Activated CD8-positive, alpha-beta memory T cell treated with anti-CD3 and anti-CD28 coated beads, Interleukin-2, amount 50 U/mL, for 4 hours (primary cell): ENCODE data around the gene RPSA.
"Not testable (repeated sequence)": the region's sequence is repeated elsewhere in the genome, so short reads cannot be mapped to it uniquely, and the experiment has no call there.

Source experiments
- DNase-seq: peaks from one replicate; pipeline ENCODE4 v3.0.0-alpha.2; 2020

Gene RPSA

DNA sequence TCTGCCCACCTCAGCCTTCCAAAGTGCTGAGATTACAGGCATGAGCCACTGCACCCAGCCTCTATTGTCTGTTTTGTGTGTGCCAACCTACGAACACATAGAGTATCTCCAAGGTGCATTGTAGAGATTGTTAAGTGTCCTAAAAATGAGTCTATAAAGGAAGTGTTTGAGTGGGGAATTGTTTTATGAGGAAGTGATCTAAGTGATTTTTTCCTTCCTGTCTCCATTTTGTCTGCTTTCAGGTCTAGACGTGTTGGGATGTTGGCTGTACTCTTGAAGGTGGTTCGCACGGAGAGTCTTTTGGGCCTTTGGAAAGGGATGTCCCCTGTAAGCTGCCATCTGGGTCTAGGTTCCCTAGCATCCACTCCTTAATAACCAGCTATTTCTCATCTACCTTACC, 16.3 kb upstream of the RPSA start:
- no peak for DNase-seq

DNA sequence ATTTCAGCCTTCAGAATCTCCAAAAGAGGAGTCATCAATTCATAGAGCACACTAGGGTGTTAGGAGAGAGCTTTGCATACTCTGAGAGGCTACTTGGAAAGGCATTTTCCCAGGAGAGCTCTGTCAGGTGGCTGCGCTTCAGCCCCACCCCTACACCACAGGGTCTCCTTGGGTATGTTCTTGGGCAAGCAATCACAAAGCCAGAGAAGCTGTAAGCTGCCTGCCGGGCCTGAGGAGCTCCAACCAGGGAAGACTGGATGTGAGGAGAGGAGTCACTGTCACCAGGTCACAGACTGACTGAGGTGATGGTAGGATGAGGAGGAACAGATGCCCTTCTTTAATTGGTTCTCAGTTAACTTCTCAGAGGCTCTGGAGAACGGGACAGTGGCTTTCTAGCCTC, 9.8 kb upstream of the RPSA start:
- DNase-seq, result no peak

DNA sequence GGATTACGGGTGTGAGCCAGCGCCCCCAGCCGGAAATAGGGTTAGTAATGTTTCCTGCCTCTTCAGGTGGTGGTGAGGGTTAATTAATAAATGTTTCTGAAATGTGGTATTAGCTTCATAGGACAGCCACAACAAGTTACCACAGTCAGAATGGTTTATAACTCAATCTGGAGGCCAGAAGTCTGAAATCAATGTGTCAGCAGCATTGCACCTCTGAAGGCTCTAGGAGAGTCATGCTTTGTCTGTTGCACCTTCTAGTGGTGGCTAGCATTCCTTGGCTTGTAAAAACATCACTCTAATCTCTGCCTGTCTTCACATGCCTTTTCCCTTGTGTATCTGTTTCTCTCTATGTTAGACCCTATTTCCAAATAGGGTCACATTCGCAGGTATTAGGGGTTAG, 7.8 kb upstream of the RPSA start:
- DNase-seq, result no peak

DNA sequence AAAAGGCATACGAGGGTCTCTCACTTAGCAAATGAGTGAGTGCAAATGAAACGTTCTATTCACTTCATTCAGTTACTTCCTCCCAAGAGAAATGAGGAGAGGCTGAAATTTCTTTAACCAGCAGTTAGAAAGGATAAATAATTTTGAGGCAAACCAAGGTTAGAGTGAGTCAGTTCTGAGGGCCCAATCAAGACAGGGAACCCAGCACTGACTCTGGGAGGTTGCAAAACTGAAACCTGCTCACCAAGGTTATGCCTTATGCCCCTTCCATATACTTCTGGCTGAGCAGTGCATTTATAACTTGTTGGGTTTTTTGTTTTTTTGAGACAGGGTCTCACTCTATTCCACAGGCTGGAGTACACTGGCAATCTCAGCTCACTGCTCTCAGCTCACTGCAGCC, 4.5 kb upstream of the RPSA start:
- DNase-seq, result no peak

DNA sequence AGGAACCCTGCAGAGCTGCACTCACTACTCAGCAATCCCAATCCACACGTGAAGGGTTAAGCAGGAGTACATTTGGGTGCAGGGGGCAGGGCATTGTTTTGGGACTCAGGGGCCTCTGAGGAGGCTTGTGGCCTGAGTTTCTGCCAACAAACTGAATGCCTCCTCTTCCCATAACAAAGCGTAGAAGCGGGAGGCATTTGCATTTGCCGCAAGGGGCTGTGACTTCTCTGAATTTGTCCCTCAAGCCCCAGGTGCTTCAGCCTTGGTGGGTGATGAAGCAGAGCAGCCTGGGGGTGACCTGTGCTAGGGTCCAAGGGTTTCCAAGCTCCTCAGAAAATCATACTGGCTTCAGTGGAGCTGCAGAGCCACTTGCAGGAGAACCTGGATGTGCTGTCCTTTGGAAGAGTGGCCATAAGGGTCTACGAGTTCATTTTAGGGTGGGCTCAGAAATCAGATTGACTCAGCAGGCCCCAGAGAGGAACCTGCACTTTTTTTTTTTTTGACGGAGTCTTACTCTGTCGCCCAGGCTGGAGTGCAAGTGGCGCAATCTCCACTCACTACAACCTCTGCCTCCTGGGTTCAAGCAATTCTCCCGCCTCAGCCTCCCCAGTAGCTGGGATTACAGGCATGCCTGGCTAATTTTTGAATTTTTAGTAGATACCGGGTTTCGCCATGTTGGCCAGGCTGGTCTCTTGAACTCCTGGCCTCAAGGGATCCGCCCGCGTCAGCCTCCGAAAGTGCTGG, 1.4 kb upstream of the RPSA start:
- no peak for DNase-seq

DNA sequence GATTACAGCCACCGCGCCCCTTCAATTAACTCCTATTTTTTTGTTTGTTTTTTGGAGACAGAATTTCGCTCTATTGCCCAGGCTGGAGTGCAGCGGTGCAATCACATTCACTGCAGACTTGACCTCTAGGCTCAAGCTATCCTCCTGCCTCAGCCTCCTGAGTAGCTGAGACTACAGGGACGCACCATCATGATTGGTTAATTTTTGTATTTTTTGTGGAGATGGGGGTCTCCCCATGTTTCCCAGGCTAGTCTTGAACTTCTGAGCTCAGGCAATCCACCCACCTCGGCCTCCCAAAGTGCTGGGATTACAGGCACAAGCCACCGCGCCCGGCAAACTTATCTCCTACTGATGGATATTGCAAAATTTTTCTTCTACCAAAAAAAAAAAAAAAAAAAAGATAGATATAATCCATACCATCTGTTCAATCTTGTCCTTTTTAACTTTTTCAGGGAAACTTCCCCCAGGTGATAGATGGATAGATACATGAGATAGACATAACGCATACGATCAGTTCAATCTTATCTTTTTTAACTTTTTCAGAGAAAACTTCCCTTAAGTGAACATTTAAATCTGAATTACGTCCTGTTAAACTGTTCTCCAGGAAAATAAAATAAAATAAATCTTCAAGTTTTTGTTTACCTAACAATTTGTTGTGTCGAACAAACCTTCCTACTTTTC, 693 bp upstream of the RPSA start:
- DNase-seq, result no peak

DNA sequence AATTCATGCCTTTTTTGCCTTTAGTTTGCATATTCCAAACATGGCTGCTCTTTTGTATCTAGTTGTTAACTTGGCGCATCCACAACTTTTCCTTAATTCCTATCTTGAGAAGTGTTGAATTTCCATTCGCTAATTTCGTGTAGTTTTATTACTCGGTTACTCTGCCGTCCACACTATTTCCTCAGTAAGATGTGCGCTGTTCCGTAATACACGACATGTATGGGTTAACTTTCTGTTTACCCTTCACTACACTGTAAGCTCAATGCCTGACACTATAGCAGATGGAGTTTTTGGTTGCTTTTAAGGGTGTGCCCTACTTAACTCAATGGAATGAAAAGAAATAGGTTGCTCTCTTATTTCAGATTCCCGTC, 724 bp downstream of the RPSA start:
- no peak for DNase-seq

DNA sequence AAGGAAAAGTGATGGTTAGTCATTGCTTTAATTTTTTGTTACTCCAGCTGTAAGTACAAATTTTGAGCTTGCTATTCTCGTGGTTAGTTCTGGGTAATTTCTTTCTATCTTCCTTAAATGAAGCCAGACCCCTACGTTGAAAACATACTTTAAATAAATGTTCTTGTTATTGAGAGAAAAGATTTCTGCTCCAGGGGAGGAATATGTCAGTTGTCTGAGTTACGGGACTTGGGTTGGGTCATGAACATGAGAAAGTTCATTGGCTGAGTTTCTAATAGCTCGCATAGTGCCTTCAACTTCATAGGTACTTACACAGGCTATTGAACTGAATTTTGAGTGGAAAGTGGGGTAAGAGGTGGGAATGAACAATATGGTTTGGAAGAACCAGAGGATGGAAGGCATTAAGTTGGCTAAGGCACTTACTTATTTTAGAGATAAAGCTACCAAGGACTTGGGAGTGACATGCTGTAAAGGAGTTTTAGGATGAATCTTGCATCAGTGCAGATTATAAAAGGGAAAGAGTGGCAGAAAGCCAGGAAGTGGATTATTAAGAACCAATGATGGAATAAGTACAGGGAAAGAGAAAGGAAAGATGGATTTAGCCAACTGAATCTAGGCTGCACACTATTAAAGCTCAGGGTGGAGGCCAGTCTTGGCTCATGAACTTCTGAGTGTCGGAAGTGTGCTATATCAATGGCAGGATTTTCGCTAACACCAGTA, 1.4 kb downstream of the RPSA start:
- DNase-seq, result no peak

DNA sequence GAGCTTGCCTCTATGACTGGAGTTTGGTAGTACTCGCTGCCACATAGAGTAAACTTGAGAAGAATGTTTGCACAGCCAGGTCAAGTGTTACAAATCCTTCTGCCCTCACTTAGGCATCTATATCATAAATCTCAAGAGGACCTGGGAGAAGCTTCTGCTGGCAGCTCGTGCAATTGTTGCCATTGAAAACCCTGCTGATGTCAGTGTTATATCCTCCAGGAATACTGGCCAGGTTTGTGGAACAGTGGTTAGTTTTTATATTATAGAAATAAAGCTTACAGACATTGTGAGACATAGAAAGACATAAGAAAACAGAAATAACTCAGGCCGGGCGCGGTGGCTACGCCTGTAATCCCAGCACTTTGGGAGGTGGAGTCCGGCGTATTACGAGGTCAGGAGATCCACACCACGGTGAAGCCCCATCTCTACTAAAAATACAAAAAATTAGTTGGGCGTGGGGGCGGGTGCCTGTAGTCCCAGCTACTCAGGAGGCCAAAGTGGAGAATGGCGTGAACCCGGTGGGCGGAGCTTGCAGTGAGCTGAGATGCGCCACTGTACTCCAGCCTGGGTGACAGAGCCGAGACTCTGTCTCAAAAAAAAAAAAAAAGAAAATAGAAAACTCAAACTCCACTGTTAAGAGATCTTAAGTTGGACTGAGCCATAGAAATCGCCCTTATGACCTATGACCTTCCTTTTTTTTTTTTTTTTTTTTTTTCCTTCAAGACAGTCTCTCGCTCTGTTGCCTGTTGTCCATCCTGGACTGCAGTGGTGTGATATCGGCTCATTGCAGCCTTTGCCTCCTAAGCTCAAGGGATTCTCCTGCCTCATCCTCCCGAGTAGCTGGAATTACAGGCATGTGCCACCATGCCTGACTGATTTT, 2.2 kb downstream of the RPSA start:
- no peak for DNase-seq

DNA sequence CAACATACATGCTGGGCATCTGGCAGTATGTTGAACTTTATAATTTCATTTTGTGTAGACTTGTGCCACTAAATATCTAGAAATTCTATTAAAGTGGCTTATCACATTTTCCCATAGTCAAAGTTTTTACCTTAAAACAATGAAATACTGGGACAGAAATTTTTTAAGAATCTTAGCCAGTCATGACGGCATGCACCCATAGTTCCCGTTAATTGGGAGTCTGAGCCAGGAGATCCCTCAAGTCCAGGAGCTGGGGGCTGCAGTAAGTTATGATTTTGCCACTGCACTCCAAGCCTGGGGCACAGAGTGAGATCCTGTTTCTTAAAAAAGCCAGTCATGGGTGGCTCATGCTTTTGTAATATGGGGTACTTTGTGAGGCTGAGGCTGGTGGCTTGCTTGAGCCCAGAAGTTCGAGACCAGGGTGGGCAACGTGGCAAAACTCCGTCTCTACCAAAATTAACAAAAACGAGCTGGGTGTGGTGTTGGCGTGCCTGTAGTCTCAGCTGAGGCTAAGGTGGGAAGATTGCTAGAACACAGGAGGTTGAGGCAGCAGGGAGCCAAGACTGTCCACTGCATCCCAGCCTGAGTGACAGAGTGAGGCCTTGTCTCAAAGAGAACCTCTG, 3.1 kb downstream of the RPSA start:
- DNase-seq, result no peak

DNA sequence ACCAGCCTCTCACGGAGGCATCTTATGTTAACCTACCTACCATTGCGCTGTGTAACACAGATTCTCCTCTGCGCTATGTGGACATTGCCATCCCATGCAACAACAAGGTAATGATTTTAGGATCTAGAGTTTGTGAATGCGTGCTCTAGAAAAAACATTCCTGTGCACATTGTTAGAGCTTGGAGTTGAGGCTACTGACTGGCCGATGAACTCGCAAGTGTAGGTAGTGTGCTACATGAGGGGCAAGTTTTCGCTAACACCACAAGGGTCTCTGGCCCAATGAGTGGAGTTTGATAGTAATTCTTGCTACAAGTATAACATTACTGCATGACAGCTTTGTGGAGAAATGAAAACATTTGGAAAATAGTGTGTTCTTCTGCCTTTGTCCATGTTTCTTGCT, 4.4 kb downstream of the RPSA start:
- no peak for DNase-seq

DNA sequence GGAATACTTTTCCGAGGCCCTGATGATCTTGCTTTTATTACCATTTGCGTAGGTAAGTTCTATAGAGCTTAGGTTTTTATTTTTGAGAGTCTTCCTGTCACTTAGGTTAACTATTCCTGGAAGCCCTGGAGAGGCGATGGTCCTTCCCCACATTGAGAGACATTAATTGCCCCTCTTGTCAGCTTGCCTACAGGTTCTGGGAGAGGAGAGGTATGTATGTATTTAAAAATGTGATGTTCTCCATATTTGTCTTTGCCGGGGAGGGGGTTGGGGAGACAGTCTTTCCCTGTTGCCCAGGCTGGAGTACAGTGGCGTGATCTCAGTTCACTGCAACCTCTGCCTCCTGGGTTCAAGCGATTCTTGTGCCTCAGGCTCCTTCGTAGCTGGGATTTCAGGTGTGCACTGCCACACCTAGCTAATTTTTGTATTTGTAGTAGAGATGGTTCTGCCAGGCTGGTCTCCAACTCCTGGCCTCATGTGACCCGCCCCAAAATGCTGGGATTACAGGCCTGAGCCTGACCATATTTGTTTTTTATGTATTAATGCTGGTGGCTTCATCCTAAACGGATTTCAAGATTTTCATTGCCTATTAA, 6.2 kb downstream of the RPSA start:
- DNase-seq, result no peak

DNA sequence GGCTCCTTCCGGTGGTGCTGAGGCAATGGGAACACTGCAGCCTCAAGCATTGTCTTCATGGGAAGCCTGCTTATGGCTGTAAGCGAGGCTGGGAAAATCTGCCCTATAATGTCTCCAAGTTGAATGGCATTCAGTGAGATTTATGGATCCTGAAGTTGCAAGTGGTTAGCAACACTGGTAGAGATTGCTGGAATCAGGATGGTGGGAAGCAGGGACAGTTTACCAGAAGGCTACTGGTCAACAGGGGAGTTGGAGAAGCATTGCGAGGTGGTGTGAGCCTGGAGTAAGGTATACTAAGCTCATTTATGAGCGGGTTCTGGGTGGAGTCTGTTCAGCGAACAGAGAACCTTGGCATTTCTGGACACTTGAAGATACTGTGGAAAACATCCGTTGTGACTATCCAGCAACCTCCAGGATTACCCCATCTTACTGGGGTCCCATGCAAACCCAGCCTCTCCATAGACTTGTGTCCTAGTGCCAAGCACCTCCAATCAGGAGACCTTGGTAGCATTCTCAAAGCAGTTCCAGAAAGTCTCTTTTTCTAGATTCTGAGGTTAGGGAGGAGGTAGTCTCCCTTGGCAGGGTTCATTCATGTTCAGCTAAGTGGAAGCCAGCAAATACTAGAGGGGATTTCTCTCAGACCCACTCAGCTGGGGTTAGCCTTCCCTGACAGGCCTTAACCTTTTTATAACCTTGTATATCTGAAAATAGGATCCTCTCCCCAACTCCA, 7.3 kb downstream of the RPSA start:
- no peak for DNase-seq

DNA sequence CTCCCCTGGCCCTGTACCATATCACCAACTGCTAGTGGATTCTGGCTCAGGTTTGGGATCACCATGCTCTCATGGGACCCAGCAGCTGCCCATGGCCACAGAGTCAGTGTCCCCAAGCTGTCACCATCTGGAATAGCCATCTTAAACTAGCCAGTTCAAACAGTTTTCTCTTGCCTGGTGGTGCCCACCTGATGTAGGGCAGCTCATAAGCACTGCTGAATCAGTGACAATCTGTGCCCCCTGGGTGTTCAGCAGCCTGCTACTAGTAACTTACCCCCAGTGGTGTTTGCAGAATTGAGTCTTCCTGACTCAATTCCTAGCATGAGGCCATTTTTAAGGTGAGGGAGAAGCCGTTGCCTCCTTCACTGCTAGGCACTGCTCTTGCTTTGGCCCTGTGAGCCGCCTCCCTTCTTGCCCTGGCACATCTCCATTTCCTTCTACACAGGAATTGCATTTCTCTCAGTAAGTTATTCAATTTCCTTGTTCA, 7.9 kb downstream of the RPSA start:
- no peak for DNase-seq

DNA sequence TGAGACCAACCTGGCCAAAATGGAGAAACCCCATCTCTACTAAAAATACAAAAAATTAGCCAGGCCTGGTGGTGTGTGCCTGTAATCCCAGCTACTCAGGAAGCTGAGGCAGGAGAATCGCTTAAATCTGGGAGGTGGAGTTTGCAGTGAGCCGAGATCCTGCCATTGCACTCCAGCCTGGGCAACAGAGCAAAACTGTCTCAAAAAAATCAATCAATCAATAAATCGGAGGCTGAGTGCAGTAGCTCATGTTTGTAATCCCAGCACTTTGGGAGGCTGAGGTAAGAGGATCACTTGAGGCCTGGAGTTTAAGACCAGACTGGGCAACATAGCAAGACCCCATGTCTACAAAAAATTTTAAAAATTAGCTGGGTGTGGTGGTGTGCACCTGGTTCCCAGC, 8.8 kb downstream of the RPSA start:
- not testable (repeated sequence) for DNase-seq

DNA sequence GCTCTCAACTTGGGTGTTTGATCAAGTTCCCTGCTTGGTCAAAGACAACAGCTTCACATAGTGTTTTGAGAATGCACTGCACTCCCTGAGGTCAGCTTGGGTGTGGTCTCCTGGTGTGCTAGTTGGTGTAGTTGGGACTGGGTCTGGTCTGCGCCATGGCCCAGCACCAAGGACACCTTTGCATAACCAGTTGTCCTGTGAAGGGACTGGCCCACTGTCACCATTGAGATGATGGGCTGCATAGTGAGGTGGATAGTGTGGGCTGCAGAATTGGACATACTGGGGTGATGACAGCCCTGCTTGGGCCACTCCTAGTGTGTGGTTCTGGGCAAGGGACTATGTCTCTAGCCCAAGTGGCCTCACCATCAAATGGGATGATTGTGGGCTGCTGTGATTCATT, 9.5 kb downstream of the RPSA start:
- no peak for DNase-seq

DNA sequence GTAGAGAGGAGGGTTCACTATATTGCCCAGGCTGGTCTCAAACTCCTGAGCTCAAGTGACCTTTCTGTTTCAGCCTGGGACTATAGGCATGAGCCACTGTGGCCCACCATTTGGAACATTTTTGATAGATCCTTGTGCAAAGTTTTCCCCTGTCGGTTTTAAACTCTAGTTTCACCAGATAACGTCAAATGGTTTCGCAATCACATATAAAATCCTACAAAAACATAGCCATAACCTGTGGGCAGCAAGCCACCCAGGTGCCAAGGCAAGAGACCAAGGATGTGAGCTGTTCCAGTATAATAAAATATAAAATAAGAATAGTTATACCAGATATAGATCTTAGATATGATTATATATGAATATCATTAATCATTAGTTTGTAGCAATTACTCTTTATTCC, 10.5 kb downstream of the RPSA start:
- DNase-seq, result not testable (repeated sequence)

DNA sequence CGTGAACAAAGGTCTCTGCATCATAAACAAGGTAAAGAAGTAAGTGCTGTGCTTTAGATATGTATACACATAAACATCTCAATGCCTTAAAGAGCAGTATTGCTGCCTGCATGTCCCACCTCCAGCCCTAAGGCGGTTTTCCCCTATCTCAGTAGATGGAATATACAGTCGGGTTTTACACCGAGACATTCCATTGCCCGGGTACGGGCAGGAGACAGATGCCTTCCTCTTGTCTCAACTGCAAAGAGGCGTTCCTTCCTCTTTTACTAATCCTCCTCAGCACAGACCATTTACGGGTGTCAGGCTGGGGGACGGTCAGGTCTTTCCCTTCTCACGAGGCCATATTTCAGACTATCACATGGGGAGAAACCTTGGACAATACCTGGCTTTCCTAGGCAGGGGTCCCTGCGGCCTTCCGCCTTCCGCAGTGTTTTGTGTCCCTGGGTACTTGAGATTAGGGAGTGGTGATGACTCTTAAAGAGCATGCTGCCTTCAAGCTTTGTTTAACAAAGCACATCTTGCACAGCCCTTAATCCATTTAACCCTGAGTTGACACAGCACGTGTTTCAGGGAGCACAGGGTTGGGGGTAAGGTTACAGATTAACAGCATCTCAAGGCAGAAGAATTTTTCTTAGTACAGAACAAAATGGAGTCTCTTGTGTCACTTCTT, 12.2 kb downstream of the RPSA start:
- DNase-seq, result not testable (repeated sequence)

DNA sequence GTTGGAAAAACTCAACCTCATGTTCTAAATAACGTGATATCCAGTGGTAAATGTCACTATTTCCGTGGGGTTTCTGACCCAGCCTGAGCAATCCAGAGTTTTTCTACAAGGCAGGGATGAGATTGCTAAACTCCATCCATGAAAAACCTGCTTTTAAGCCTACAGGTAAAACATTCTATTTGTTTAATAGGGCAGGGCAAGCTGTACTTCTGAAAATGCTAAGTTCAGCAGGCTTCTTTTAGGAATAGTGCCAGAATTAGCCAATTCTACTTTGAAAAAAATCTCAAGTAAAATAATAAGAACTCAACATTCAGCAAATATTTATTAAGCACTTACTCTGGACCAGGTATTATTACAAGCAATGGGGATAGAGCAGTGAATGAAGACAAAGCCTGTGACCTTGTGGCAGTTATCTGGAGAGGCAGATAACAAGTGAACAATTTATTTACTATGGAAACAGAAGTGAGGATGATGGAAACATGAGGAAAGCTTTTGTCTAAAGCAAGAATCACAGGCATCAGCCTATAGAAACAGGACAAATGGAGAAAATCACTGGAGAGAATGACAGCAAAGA, 13.3 kb downstream of the RPSA start:
- no peak for DNase-seq

DNA sequence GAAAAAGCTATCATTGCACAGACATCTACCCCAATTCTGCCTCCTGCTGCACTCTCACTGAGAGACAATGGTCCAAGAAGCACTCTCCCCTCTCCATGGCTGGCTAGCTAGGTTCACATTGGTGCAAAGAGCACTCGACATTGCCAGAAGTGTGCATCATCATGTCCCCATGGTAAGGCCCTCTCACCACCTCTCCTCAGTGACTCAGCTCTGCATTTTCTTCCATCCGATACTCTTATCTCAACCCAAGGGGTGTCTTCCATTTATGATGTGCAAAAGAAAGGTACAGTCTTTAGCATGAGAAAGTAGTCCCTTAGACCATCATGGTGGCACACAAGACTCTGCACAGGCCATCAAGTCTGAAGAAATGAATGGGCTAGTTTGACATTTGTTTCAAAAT, 14.0 kb downstream of the RPSA start:
- DNase-seq, result no peak
